Trophoblast cell (in vitro differentiated cells and primary cell): ENCODE results near the gene DAG1.
"Not testable (repeated sequence)": the region's sequence is repeated elsewhere in the genome, so short reads cannot be mapped to it uniquely, and the experiment has no call there.

Experiments used
- DNase-seq, 2 donors: peaks; one replicate each; pipeline ENCODE4 v3.0.0-alpha.2; 2016
- H2AFZ ChIP-seq: 2 replicates; pipeline ENCODE4 v1.6.1; 2013; ENCODE audit warnings: low read length, moderate library complexity, mild to moderate bottlenecking; ENCODE audit not compliant: insufficient read depth, poor library complexity
- H2AK5ac ChIP-seq: 2 replicates; pipeline ENCODE4 v1.6.1; 2013; ENCODE audit warnings: mild to moderate bottlenecking, low read length
- H2BK120ac ChIP-seq: 2 replicates; pipeline ENCODE4 v1.6.1; 2013; ENCODE audit warnings: low read length, mild to moderate bottlenecking, moderate library complexity; ENCODE audit not compliant: insufficient read depth, poor library complexity
- H2BK12ac ChIP-seq: 2 replicates; pipeline ENCODE4 v1.6.1; 2013; ENCODE audit warnings: mild to moderate bottlenecking, low read length, moderate library complexity
- H2BK5ac ChIP-seq: 2 replicates; pipeline ENCODE4 v1.6.1; 2013; ENCODE audit warnings: low read length, low read depth, moderate library complexity, mild to moderate bottlenecking; ENCODE audit not compliant: poor library complexity
- H3K14ac ChIP-seq: 2 replicates; pipeline ENCODE4 v1.6.1; 2013; ENCODE audit warnings: mild to moderate bottlenecking, low read length
- H3K18ac ChIP-seq: 2 replicates; pipeline ENCODE4 v1.6.1; 2013; ENCODE audit warnings: mild to moderate bottlenecking, low read length
- H3K23ac ChIP-seq: 2 replicates; pipeline ENCODE4 v1.6.1; 2013; ENCODE audit warnings: low read length
- H3K27ac ChIP-seq: 2 replicates; pipeline ENCODE4 v1.5.1; 2013; ENCODE audit warnings: low read depth, mild to moderate bottlenecking, inconsistent platforms, low read length, moderate library complexity
- H3K27me3 ChIP-seq: 2 replicates; pipeline ENCODE4 v1.6.1; 2013; ENCODE audit warnings: inconsistent platforms, mild to moderate bottlenecking, low read length, moderate library complexity; ENCODE audit not compliant: insufficient read depth
- H3K36me3 ChIP-seq, 2 experiments: 1 replicate in 1 of 2; 2 replicates in 1 of 2; pipeline ENCODE4 v1.6.1; 2013; ENCODE audit warnings: low read length in 2 of 2, mild to moderate bottlenecking in 2 of 2, moderate library complexity in 1 of 2; ENCODE audit not compliant: insufficient read depth in 2 of 2, control insufficient read depth in 1 of 2
- H3K4ac ChIP-seq: 2 replicates; pipeline ENCODE4 v1.6.1; 2013; ENCODE audit warnings: low read depth, mild to moderate bottlenecking, low read length, moderate library complexity
- H3K4me1 ChIP-seq, 2 experiments: 1 replicate in 1 of 2; 2 replicates in 1 of 2; pipeline ENCODE4 v1.6.1; 2013; ENCODE audit warnings: low read length in 2 of 2, mild to moderate bottlenecking in 2 of 2, moderate library complexity in 1 of 2; ENCODE audit not compliant: insufficient read depth in 2 of 2, control insufficient read depth in 1 of 2
- H3K4me2 ChIP-seq: 2 replicates; pipeline ENCODE4 v1.6.1; 2013; ENCODE audit warnings: inconsistent platforms, mild to moderate bottlenecking, low read length, moderate library complexity
- H3K4me3 ChIP-seq: 2 replicates; pipeline ENCODE4 v1.5.1; 2013; ENCODE audit warnings: mild to moderate bottlenecking, low read depth, low read length, inconsistent platforms
- H3K79me1 ChIP-seq: one replicate; pipeline ENCODE4 v1.6.1; 2013; ENCODE audit warnings: low read length
- H3K79me2 ChIP-seq: 2 replicates; pipeline ENCODE4 v1.6.1; 2013; ENCODE audit warnings: low read length, mild to moderate bottlenecking; ENCODE audit not compliant: control insufficient read depth, insufficient read depth, poor library complexity
- H3K9ac ChIP-seq: 2 replicates; pipeline ENCODE4 v1.6.1; 2013; ENCODE audit warnings: mild to moderate bottlenecking, low read length
- H3K9me3 ChIP-seq: 2 replicates; pipeline ENCODE4 v1.6.1; 2013; ENCODE audit warnings: low read depth, mild to moderate bottlenecking, control low read depth, inconsistent platforms, low read length; ENCODE audit not compliant: insufficient read depth
- H4K12ac ChIP-seq: 2 replicates; pipeline ENCODE4 v1.6.1; 2013; ENCODE audit warnings: low read depth, mild to moderate bottlenecking, low read length, moderate library complexity
- H4K8ac ChIP-seq: 2 replicates; pipeline ENCODE4 v1.6.1; 2013; ENCODE audit warnings: low read depth, mild to moderate bottlenecking, low read length, moderate library complexity
- H4K91ac ChIP-seq: one replicate; pipeline ENCODE4 v1.6.1; 2013; ENCODE audit warnings: low read depth, mild to moderate bottlenecking, low read length, moderate library complexity
- WGBS: extraction: QIAGEN DNeasy Blood & Tissue Kit; methylation state at CpG from one replicate; pipeline ENCODE4 v1.1.7; 2013; ENCODE audit warnings: missing lambda C conversion rate; ENCODE audit not compliant: insufficient read length, insufficient coverage; ENCODE audit errors: extremely low coverage; 5-methylcytosine and 5-hydroxymethylcytosine counted together

Gene DAG1

GRCh38 chr3:49496845-49497244 is 26.8 kb downstream of the DAG1 start:
- H3K4ac ChIP-seq, H3K18ac ChIP-seq, H2BK5ac ChIP-seq, H2BK120ac ChIP-seq, H3K79me1 ChIP-seq, H2AK5ac ChIP-seq, H3K4me3 ChIP-seq, H3K23ac ChIP-seq, H2AFZ ChIP-seq, H3K27ac ChIP-seq, H3K14ac ChIP-seq, H2BK12ac ChIP-seq, H4K8ac ChIP-seq, H4K12ac ChIP-seq, H3K27me3 ChIP-seq, H3K9ac ChIP-seq, H4K91ac ChIP-seq, H3K9me3 ChIP-seq, H3K4me2 ChIP-seq, DNase-seq: not testable (repeated sequence)
- H3K79me2 ChIP-seq = peaks cover 25% of the 10 kb centered on the region
- H3K36me3 ChIP-seq = peaks cover 19 to 22% of the 10 kb centered on the region in 2 experiments
- peaks cover 4 to 10% of the 10 kb centered on the region in 2 experiments for H3K4me1 ChIP-seq
- no CpG with 5 or more reads among the region's 4 CpGs for WGBS

- Histone ChIP-seq H3K36me3 (peaks cover 16 to 19% of the 10 kb centered on the region in 2 experiments), H4K8ac (no peak overlapping the region), H2AK5ac (no peak overlapping the region), H3K9me3 (no peaks in the 10 kb centered on the region), H3K4ac (no peak overlapping the region), H3K14ac (no peak overlapping the region), H3K4me3 (no peak overlapping the region), H2AFZ (no peak overlapping the region), H3K79me1 (peaks cover 1% of the 10 kb centered on the region), H4K91ac (no peak overlapping the region), H3K4me2 (no peak overlapping the region), H3K23ac (no peak overlapping the region), H3K27me3 (no peaks in the 10 kb centered on the region), H4K12ac (no peak overlapping the region), H2BK12ac (no peak overlapping the region), H3K18ac (no peak overlapping the region), H3K4me1 (peaks cover 4 to 10% of the 10 kb centered on the region in 2 experiments), H2BK5ac (no peak overlapping the region), H3K9ac (no peak overlapping the region), H3K27ac (no peak overlapping the region), H2BK120ac (no peak overlapping the region), H3K79me2 (peaks cover 23% of the 10 kb centered on the region)
- no CpG with 5 or more reads among the region's 4 CpGs for WGBS
- DNase-seq = no peak
Observed at GRCh38 chr3:49497606-49498005, 27.5 kb downstream of the DAG1 start.

- WGBS = no CpG with 5 or more reads among the region's 1 CpG
- Histone ChIP-seq H2AFZ (no peak overlapping the region), H2AK5ac (no peak overlapping the region), H2BK5ac (no peak overlapping the region), H3K9me3 (no peaks in the 10 kb centered on the region), H4K91ac (no peak overlapping the region), H3K27ac (no peak overlapping the region), H3K36me3 (peaks cover 16 to 18% of the 10 kb centered on the region in 2 experiments), H3K4ac (peak overlapping the region; percentile 84), H3K4me1 (peaks cover 4 to 10% of the 10 kb centered on the region in 2 experiments), H3K79me2 (peaks cover 22% of the 10 kb centered on the region), H2BK12ac (no peak overlapping the region), H4K8ac (no peak overlapping the region), H3K79me1 (peaks cover 1% of the 10 kb centered on the region), H3K18ac (no peak overlapping the region), H2BK120ac (no peak overlapping the region), H4K12ac (no peak overlapping the region), H3K4me3 (no peak overlapping the region), H3K9ac (no peak overlapping the region), H3K27me3 (no peaks in the 10 kb centered on the region), H3K4me2 (no peak overlapping the region), H3K14ac (no peak overlapping the region), H3K23ac (no peak overlapping the region)
- DNase-seq = no peak
Observed at GRCh38 chr3:49498239-49498638, 28.2 kb downstream of the DAG1 start.

GRCh38 chr3:49498648-49499047 is 28.6 kb downstream of the DAG1 start:
- Histone ChIP-seq H3K23ac (no peak overlapping the region), H3K4me2 (no peak overlapping the region), H3K4me1 (peaks cover 4 to 8% of the 10 kb centered on the region in 2 experiments), H2BK12ac (no peak overlapping the region), H3K9ac (no peak overlapping the region), H3K14ac (no peak overlapping the region), H3K9me3 (no peaks in the 10 kb centered on the region), H4K12ac (no peak overlapping the region), H3K27me3 (no peaks in the 10 kb centered on the region), H3K4me3 (no peak overlapping the region), H3K18ac (no peak overlapping the region), H3K36me3 (peaks cover 14 to 15% of the 10 kb centered on the region in 2 experiments), H3K27ac (no peak overlapping the region), H3K4ac (peak overlapping the region; percentile 73), H3K79me1 (peaks cover 1% of the 10 kb centered on the region), H2BK5ac (no peak overlapping the region), H3K79me2 (peaks cover 21% of the 10 kb centered on the region), H4K91ac (no peak overlapping the region), H2AFZ (no peak overlapping the region), H2BK120ac (no peak overlapping the region), H2AK5ac (no peak overlapping the region), H4K8ac (no peak overlapping the region)
- WGBS = no CpG with 5 or more reads among the region's 3 CpGs
- peak in 1 of 2 donors; percentile 31 for DNase-seq
